ENCODE measurements around the gene LRRK1.

- TF ChIP-seq CTCF (IDR thresholded peaks at IDR 0.05), result no peak
- TF ChIP-seq POLR2A (IDR thresholded peaks at IDR 0.05), result no peak
Measured at GRCh38 chr15:100966997-100967396, 47.8 kb downstream of the LRRK1 start.

All from uterus (tissue), 2 donors.